ENCODE data around the gene PI4KA. TPM values are rescaled to one million over a fixed set of nuclear protein-coding genes. Genes with fewer than 3 reads are reported as not detected.
"Not testable (repeated sequence)": the region's sequence is repeated elsewhere in the genome, so short reads cannot be mapped to it uniquely, and the experiment has no call there.

Gene PI4KA
- total RNA-seq, 1 donor from 2014 or later: 79.1 TPM

- DNase-seq (ENCODE audit: low spot score): no peak
Observed at GRCh38 chr22:20852076-20852475, 6.5 kb downstream of the PI4KA start.

- peak; percentile 71 for DNase-seq (ENCODE audit: low spot score)
Observed at GRCh38 chr22:20847318-20847822, 11.2 kb downstream of the PI4KA start.

- no peak for DNase-seq (ENCODE audit: low spot score)
Observed at GRCh38 chr22:20844055-20845037, 14.3 kb downstream of the PI4KA start.

GRCh38 chr22:20843501-20843900 is 15.1 kb downstream of the PI4KA start:
- no peak for DNase-seq (ENCODE audit: low spot score)

GRCh38 chr22:20840646-20841371 is 17.8 kb downstream of the PI4KA start:
- DNase-seq (ENCODE audit: low spot score): no peak

GRCh38 chr22:20839837-20840645 is 18.6 kb downstream of the PI4KA start:
- peak; percentile 51 for DNase-seq (ENCODE audit: low spot score)

- DNase-seq (ENCODE audit: low spot score): not testable (repeated sequence)
Observed at GRCh38 chr22:20839354-20839753, 19.3 kb downstream of the PI4KA start.

GRCh38 chr22:20836987-20837823 is 21.4 kb downstream of the PI4KA start:
- DNase-seq (ENCODE audit: low spot score): no peak

GRCh38 chr22:20834725-20835124 is 23.9 kb downstream of the PI4KA start:
- DNase-seq (ENCODE audit: low spot score): no peak

- no peak for DNase-seq (ENCODE audit: low spot score)
Observed at GRCh38 chr22:20834206-20834605, 24.4 kb downstream of the PI4KA start.

- no peak for DNase-seq (ENCODE audit: low spot score)
Observed at GRCh38 chr22:20833225-20833665, 25.4 kb downstream of the PI4KA start.

GRCh38 chr22:20829491-20830134 is 29.0 kb downstream of the PI4KA start:
- DNase-seq (ENCODE audit: low spot score): no peak

- DNase-seq (ENCODE audit: low spot score): not testable (repeated sequence)
Observed at GRCh38 chr22:20826373-20827152, 32.0 kb downstream of the PI4KA start.

GRCh38 chr22:20825624-20826023 is 33.0 kb downstream of the PI4KA start:
- no peak for DNase-seq (ENCODE audit: low spot score)

- peak; percentile 45 for DNase-seq (ENCODE audit: low spot score)
Observed at GRCh38 chr22:20825216-20825615, 33.4 kb downstream of the PI4KA start.

- DNase-seq (ENCODE audit: low spot score): no peak
Observed at GRCh38 chr22:20823264-20823663, 35.3 kb downstream of the PI4KA start.

- DNase-seq (ENCODE audit: low spot score): no peak
Observed at GRCh38 chr22:20822240-20822639, 36.4 kb downstream of the PI4KA start.

GRCh38 chr22:20821717-20822239 is 36.8 kb downstream of the PI4KA start:
- DNase-seq (ENCODE audit: low spot score): peak; percentile 37
